MM.1S (cell line): ENCODE measurements around the gene IZUMO1.
A peak's percentile ranks its signal among the peaks of the same experiment; 100 is the strongest.

ENCODE experiments used
- DNase-seq: peaks from one replicate; pipeline ENCODE4 v3.0.0-alpha.2; 2015
- H2AFZ ChIP-seq: fragments of 300-600 bp; sonication (generic); 2 replicates; pipeline ENCODE4 v1.6.0; 2016; ENCODE audit warnings: antibody characterized with exemption, low read length
- H3F3A ChIP-seq: fragments of 300-600 bp; sonication (generic); 2 replicates; pipeline ENCODE4 v1.6.1; 2016; ENCODE audit warnings: mild to moderate bottlenecking, antibody characterized with exemption, low read length, moderate library complexity, mixed read lengths; ENCODE audit not compliant: insufficient read depth
- H3K27ac ChIP-seq: fragments of 300-600 bp; sonication (generic); 2 replicates; pipeline ENCODE4 v1.5.1; 2016; ENCODE audit warnings: mild to moderate bottlenecking, low read length
- H3K27me3 ChIP-seq: fragments of 300-600 bp; sonication (generic); replicated peaks from 2 replicates; pipeline ENCODE4 v1.6.0; 2016; ENCODE audit warnings: low read length; ENCODE audit not compliant: insufficient read depth
- H3K36me3 ChIP-seq: fragments of 300-600 bp; sonication (generic); replicated peaks from 2 replicates; pipeline ENCODE4 v1.6.1; 2016; ENCODE audit warnings: mild to moderate bottlenecking, low read length, mixed read lengths; ENCODE audit not compliant: insufficient read depth
- H3K4me1 ChIP-seq: fragments of 300-600 bp; sonication (generic); 2 replicates; pipeline ENCODE4 v1.6.1; 2016; ENCODE audit warnings: low read length, mixed read lengths
- H3K4me2 ChIP-seq: fragments of 300-600 bp; sonication (generic); 2 replicates; pipeline ENCODE4 v1.6.0; 2016; ENCODE audit warnings: low read depth, low read length
- H3K4me3 ChIP-seq: fragments of 300-600 bp; sonication (generic); 2 replicates; pipeline ENCODE4 v1.5.1; 2016; ENCODE audit warnings: low read length, mixed read lengths
- H3K79me2 ChIP-seq: fragments of 300-600 bp; sonication (generic); 2 replicates; pipeline ENCODE4 v1.6.1; 2016; ENCODE audit warnings: mixed run types, low read length, mixed read lengths
- H3K9ac ChIP-seq: fragments of 300-600 bp; sonication (generic); 2 replicates; pipeline ENCODE4 v1.6.1; 2016; ENCODE audit warnings: low read length, mixed read lengths
- H3K9me2 ChIP-seq: fragments of 300-600 bp; sonication (generic); replicated peaks from 2 replicates; pipeline ENCODE4 v1.6.1; 2016; ENCODE audit warnings: mild to moderate bottlenecking, low read length, mixed read lengths; ENCODE audit not compliant: insufficient read depth
- H3K9me3 ChIP-seq: fragments of 300-600 bp; sonication (generic); replicated peaks from 2 replicates; pipeline ENCODE4 v1.6.1; 2016; ENCODE audit warnings: mild to moderate bottlenecking, low read length, mixed read lengths; ENCODE audit not compliant: insufficient read depth
- H4K20me1 ChIP-seq: fragments of 300-600 bp; sonication (generic); 2 replicates; pipeline ENCODE4 v1.6.1; 2016; ENCODE audit warnings: mild to moderate bottlenecking, low read length, moderate library complexity, mixed read lengths; ENCODE audit not compliant: insufficient read depth
- EZH2 ChIP-seq: fragments of 300-600 bp; sonication (generic); optimal IDR thresholded peaks from 2 replicates; pipeline ENCODE3; 2017; ENCODE audit warnings: low read depth, mild to moderate bottlenecking, antibody characterized with exemption, low read length, mixed read lengths
- EZH2phosphoT487 ChIP-seq: fragments of 300-600 bp; sonication (generic); IDR thresholded peaks from 2 replicates; pipeline ENCODE4 v1.6.1; 2018; ENCODE audit warnings: antibody characterized with exemption, low read length
- TF ChIP-seq, protein P1 (sequence below): fragments of 300-600 bp; sonication (generic); IDR thresholded peaks from 2 replicates; pipeline ENCODE4 v1.5.1; 2016; ENCODE audit warnings: antibody characterized with exemption, low read length, mixed read lengths

IZUMO1 gene

DNA sequence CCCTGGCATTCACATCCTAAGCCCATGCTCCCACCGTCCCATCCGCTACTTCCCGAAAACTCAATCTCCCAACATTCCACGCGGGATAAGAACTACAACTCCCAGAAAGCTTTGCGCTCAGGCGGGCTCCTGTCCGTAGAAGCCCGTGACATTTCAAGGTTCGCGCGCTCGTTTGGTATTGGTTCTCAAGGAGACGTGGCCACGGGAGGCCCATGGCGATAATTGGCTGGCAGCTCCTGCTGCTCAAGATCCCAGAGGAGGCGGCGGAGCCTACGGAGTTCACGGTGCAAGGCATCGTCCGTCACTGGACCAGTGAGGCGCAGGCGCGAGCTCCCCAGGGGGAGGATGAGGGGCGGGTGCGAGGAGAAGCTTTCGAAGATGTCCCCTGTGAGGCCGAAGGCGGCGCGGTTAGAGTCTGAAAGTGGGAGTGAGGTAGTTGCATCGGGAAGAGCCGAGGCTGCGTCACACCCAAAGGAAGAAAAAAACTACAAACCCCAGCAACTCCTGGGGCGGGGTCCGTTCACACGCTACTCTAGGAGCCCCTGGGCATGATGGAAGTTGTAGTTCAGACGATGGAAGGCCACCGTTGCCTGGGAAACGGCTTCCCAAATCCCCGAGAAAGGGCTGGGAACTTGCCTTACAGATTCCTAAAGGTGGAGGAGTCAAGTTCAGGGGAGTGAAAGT, 26.0 kb downstream of the IZUMO1 start:
- Histone ChIP-seq H3K9me3 (no peaks in the 10 kb centered on the region), H3K79me2 (no peaks in the 10 kb centered on the region), H4K20me1 (no peaks in the 10 kb centered on the region), H3K4me2 (peak overlapping the region; percentile 84), H3F3A (no peaks in the 10 kb centered on the region), H3K4me1 (peaks cover 6% of the 10 kb centered on the region; the same call in 1 of the 2 replicates), H3K27me3 (peaks cover 46% of the 10 kb centered on the region), H3K9ac (peak overlapping the region; percentile 71), H3K4me3 (peak overlapping the region; percentile 66), H3K9me2 (no peaks in the 10 kb centered on the region), H3K36me3 (no peaks in the 10 kb centered on the region), H2AFZ (peak overlapping the region; percentile 60), H3K27ac (peak overlapping the region; percentile 62; the same call in 1 of the 2 replicates)
- TF ChIP-seq EZH2, result no peak
- TF ChIP-seq, protein P1, sequence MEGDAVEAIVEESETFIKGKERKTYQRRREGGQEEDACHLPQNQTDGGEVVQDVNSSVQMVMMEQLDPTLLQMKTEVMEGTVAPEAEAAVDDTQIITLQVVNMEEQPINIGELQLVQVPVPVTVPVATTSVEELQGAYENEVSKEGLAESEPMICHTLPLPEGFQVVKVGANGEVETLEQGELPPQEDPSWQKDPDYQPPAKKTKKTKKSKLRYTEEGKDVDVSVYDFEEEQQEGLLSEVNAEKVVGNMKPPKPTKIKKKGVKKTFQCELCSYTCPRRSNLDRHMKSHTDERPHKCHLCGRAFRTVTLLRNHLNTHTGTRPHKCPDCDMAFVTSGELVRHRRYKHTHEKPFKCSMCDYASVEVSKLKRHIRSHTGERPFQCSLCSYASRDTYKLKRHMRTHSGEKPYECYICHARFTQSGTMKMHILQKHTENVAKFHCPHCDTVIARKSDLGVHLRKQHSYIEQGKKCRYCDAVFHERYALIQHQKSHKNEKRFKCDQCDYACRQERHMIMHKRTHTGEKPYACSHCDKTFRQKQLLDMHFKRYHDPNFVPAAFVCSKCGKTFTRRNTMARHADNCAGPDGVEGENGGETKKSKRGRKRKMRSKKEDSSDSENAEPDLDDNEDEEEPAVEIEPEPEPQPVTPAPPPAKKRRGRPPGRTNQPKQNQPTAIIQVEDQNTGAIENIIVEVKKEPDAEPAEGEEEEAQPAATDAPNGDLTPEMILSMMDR, result no peak
- TF ChIP-seq EZH2phosphoT487, result no peak
- peak; percentile 98 for DNase-seq

DNA sequence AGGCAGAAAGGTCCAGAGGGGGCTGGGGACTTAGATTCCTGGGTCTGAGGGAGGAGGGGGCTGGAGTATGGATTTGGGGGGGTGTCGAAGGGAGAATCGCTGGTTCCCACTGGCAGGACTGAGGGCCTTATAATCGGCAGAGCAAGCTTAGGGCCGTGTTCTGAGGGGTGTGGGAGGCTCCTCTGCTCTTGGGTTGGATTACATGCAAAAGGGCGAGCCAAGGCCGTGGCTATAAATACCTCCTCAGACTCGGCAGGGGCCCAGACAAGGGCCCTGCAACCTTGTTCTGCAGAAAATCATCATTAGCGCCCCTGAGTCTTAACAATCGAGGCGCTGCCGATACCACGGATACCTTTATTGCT, 26.5 kb downstream of the IZUMO1 start:
- H2AFZ ChIP-seq, result peak overlapping the region; percentile 60
- no peaks in the 10 kb centered on the region for H3K36me3 ChIP-seq
- H3K9ac ChIP-seq, result no peak overlapping the region
- H3K4me2 ChIP-seq, result peak overlapping the region; percentile 84
- H3K4me3 ChIP-seq, result peak overlapping the region; percentile 66
- TF ChIP-seq, protein P1, result no peak
- TF ChIP-seq EZH2 (no peak), EZH2phosphoT487 (no peak)
- H3K27ac ChIP-seq, result no peak overlapping the region
- H3K27me3 ChIP-seq, result peaks cover 51% of the 10 kb centered on the region
- no peaks in the 10 kb centered on the region for H3F3A ChIP-seq
- no peak for DNase-seq
- H4K20me1 ChIP-seq, result no peaks in the 10 kb centered on the region
- H3K4me1 ChIP-seq, result peaks cover 6% of the 10 kb centered on the region; the same call in 1 of the 2 replicates
- H3K9me3 ChIP-seq, result no peaks in the 10 kb centered on the region
- H3K9me2 ChIP-seq, result no peaks in the 10 kb centered on the region
- no peaks in the 10 kb centered on the region for H3K79me2 ChIP-seq

DNA sequence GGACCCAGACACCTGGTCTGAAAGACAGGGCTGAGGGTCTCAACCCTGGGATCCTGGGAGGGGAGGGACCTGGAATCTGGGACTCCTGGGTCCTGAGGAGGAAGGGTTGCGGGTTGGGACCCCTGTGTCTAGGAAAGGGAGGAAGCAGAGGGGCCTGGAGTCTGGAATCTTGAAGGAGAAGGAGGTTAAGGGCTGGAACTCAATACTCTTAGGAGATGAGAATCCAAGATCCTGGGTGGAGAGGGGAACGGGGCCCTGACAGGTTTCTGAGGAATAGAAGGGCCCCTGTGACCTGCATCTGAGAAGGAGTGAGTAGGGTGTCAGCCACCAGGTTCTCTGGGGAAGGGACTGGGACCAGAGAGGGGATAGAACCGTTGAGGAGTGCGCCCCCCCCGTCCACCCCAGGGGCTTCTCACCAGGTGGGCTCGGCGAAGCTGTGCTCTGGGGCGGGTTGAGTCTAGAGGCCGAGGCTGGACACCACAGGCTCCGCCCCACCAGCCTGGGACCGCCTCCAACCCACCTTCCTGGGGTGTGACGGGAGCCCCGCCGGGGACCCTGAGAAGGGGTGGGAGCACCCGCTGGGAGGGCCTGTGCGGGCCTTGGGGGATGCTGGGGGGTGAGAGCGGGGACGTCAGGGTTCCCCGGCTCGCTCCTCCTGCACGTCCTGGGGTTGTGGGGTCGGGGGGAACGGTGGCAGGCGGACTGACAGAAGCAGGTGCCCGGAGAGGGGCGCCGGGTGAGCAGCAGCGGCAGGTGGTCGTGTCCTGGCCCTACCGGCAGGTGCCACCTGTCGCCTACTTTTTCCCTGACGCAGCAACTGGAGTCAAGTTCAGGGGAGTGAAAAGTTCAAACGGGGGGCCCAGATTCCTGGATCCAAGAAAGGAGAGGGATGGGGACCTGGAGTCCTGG, 27.2 kb downstream of the IZUMO1 start, which contains the start of gene MAMSTR:
MAMSTR (minus strand) TSS at position 463 of the 909 bp plus-strand sequence. CDS start 694 bp downstream, outside the sequence.
- peak within 1 kb of the TSS; percentile 66 for H3K4me3 ChIP-seq
- H3K4me1 ChIP-seq, result peaks cover 10% of the 10 kb centered on the region; the same call in 1 of the 2 replicates
- H3K36me3 ChIP-seq, result no peaks in the 10 kb centered on the region
- H3K27me3 ChIP-seq, result peaks cover 54% of the 10 kb centered on the region
- H4K20me1 ChIP-seq, result no peaks in the 10 kb centered on the region
- no peaks in the 10 kb centered on the region for H3K79me2 ChIP-seq
- no peak for DNase-seq
- no peaks in the 10 kb centered on the region for H3K9me2 ChIP-seq
- H3K27ac ChIP-seq, result peak within 1 kb of the TSS; percentile 62; the same call in 1 of the 2 replicates
- TF ChIP-seq EZH2phosphoT487 (no peak), EZH2 (no peak)
- TF ChIP-seq, protein P1, result no peak
- H3F3A ChIP-seq, result no peaks in the 10 kb centered on the region
- H3K9me3 ChIP-seq, result no peaks in the 10 kb centered on the region
- peak within 1 kb of the TSS; percentile 84 for H3K4me2 ChIP-seq
- H2AFZ ChIP-seq, result peak within 1 kb of the TSS; percentile 60
- H3K9ac ChIP-seq, result peak within 1 kb of the TSS; percentile 71; the same call in 1 of the 2 replicates
